ENCODE data around the gene RAPGEF2.
"Not testable (repeated sequence)": the region's sequence is repeated elsewhere in the genome, so short reads cannot be mapped to it uniquely, and the experiment has no call there.

The RAPGEF2 gene

DNA sequence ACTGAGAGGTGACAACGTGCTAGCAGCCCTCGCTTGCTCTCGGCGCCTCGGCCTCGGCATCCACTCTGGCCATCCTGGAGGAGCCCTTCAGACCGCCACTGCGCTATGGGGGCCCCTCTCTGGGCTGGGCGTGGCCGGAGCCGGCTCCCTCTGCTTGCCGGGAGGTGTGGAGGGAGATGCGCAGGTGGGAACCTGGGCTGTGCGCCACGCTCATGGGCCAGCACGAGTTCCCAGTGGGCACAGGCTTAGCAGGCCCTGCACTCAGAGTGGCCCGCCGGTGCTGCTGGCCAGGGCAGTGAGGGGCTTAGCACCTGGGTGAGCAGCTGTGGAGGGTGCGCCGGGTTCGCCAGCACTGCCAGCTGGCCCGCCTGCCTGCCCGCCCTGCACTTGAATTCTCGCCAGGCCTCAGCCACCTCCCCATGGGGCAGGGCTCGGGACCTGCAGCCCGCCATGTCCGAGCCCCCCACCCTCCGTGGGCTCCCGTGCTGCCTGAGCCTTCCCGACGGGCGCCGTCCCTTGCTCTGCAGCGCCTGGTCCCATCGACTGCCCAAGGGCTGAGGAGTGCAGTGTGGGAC lies 148.0 kb downstream of the RAPGEF2 start (continued):
- TF ChIP-seq TCF7L2 (IDR thresholded peaks at IDR 0.05; ENCODE audit: borderline replicate concordance, low read depth, low read length) (no peak), ZNF16 (tag by site-specific recombination; IDR thresholded peaks at IDR 0.05; ENCODE audit: low read depth) (no peak)
- TF ChIP-seq, protein P1, sequence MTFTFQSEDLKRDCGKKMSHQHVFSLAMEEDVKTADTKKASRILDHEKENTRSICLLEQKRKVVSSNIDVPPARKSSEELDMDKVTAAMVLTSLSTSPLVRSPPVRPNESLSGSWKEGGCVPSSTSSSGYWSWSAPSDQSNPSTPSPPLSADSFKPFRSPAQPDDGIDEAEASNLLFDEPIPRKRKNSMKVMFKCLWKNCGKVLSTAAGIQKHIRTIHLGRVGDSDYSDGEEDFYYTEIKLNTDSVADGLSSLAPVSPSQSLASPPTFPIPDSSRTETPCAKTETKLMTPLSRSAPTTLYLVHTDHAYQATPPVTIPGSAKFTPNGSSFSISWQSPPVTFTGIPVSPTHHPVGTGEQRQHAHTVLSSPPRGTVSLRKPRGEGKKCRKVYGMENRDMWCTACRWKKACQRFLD (tag by site-specific recombination; IDR thresholded peaks at IDR 0.05) = no peak
- TF ChIP-seq, protein P2, sequence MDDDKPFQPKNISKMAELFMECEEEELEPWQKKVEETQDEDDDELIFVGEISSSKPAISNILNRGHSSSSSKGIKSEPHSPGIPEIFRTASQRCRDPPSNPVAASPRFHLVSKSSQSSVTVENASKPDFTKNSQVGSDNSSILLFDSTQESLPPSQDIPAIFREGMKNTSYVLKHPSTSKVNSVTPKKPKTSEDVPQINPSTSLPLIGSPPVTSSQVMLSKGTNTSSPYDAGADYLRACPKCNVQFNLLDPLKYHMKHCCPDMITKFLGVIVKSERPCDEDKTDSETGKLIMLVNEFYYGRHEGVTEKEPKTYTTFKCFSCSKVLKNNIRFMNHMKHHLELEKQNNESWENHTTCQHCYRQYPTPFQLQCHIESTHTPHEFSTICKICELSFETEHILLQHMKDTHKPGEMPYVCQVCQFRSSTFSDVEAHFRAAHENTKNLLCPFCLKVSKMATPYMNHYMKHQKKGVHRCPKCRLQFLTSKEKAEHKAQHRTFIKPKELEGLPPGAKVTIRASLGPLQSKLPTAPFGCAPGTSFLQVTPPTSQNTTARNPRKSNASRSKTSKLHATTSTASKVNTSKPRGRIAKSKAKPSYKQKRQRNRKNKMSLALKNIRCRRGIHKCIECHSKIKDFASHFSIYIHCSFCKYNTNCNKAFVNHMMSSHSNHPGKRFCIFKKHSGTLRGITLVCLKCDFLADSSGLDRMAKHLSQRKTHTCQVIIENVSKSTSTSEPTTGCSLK (tag by site-specific recombination; IDR thresholded peaks at IDR 0.05) = no peak
- TF ChIP-seq, protein P3, sequence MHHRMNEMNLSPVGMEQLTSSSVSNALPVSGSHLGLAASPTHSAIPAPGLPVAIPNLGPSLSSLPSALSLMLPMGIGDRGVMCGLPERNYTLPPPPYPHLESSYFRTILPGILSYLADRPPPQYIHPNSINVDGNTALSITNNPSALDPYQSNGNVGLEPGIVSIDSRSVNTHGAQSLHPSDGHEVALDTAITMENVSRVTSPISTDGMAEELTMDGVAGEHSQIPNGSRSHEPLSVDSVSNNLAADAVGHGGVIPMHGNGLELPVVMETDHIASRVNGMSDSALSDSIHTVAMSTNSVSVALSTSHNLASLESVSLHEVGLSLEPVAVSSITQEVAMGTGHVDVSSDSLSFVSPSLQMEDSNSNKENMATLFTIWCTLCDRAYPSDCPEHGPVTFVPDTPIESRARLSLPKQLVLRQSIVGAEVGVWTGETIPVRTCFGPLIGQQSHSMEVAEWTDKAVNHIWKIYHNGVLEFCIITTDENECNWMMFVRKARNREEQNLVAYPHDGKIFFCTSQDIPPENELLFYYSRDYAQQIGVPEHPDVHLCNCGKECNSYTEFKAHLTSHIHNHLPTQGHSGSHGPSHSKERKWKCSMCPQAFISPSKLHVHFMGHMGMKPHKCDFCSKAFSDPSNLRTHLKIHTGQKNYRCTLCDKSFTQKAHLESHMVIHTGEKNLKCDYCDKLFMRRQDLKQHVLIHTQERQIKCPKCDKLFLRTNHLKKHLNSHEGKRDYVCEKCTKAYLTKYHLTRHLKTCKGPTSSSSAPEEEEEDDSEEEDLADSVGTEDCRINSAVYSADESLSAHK (tag by site-specific recombination; IDR thresholded peaks at IDR 0.05) = no peak

DNA sequence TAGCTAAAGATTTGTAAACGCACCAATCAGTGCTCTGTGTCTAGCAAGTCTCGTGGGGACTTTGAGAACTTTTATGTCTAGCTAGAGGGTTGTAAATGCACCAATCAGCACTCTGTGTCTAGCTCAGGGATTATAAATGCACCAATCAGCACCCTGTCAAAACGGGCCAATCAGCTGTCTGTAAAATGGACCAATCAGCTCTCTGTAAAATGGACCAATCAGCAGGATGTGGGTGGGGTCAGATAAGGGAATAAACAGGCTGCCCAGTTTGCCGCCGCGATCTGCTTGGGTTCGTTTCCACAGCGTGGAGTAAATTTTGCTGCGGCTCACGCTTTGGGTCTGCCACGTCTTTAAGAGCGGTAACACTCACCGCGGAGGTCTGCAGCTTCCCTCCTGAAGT lies 148.7 kb downstream of the RAPGEF2 start:
- H3K4me3 ChIP-seq (ENCODE audit: low read depth, low read length); H3K4me1 ChIP-seq (ENCODE audit: control insufficient read depth, insufficient read depth, low read length); POLR2A ChIA-PET; H3K9me3 ChIP-seq (ENCODE audit: control insufficient read depth, insufficient read depth, low read depth, low read length); H3K27ac ChIP-seq (ENCODE audit: extremely low read depth, low read depth, low read length): not testable (repeated sequence)
- H3K36me3 ChIP-seq (ENCODE audit: control insufficient read depth in 2 of 2, insufficient read depth in 1 of 2, low read length in 2 of 2) = peaks cover 0 to 19% of the 10 kb centered on the region in 2 experiments; a peak in 1 of 3 replicates
- CTCF ChIA-PET = interaction anchor here (0.6 to 0.7 kb wide), 2 partner anchors 41 to 395 kb away, joined by 3 read pairs; no protein-coding TSS in a partner anchor

DNA sequence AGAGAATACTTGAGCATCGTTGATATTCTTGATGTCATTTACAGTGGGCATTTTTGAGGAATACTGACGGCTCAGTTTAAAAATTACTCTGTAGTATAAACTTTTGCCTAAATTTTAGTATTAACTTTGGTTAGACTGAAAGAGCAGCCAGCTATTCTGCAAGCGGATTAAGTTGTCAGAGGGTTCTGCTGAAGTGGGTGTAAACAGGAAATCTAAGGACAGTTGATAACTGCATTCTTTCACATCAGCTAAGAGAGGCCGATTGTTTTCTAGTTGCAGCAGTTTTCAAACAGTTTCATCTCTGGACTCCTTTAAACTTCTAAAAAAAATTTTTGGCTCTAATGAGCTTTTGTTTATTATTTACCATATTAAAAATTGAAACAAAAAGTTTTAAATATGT lies 149.6 kb downstream of the RAPGEF2 start:
- Histone ChIP-seq H3K9me3 (ENCODE audit: control insufficient read depth, insufficient read depth, low read depth, low read length) (no peaks in the 10 kb centered on the region), H3K27ac (ENCODE audit: extremely low read depth, low read depth, low read length) (no peak overlapping the region), H3K36me3 (ENCODE audit: control insufficient read depth in 2 of 2, insufficient read depth in 1 of 2, low read length in 2 of 2) (peaks cover 0 to 19% of the 10 kb centered on the region in 2 experiments; a peak in 1 of 3 replicates), H3K4me1 (ENCODE audit: control insufficient read depth, insufficient read depth, low read length) (0 out of 2 replicates have a peak, but pooled peaks cover 3% of the 10 kb centered on the region), H3K4me3 (ENCODE audit: low read depth, low read length) (no peak overlapping the region)
- no peak for TF ChIP-seq ZNF626 (tag by site-specific recombination; IDR thresholded peaks at IDR 0.05)
- TF ChIP-seq, protein P4, sequence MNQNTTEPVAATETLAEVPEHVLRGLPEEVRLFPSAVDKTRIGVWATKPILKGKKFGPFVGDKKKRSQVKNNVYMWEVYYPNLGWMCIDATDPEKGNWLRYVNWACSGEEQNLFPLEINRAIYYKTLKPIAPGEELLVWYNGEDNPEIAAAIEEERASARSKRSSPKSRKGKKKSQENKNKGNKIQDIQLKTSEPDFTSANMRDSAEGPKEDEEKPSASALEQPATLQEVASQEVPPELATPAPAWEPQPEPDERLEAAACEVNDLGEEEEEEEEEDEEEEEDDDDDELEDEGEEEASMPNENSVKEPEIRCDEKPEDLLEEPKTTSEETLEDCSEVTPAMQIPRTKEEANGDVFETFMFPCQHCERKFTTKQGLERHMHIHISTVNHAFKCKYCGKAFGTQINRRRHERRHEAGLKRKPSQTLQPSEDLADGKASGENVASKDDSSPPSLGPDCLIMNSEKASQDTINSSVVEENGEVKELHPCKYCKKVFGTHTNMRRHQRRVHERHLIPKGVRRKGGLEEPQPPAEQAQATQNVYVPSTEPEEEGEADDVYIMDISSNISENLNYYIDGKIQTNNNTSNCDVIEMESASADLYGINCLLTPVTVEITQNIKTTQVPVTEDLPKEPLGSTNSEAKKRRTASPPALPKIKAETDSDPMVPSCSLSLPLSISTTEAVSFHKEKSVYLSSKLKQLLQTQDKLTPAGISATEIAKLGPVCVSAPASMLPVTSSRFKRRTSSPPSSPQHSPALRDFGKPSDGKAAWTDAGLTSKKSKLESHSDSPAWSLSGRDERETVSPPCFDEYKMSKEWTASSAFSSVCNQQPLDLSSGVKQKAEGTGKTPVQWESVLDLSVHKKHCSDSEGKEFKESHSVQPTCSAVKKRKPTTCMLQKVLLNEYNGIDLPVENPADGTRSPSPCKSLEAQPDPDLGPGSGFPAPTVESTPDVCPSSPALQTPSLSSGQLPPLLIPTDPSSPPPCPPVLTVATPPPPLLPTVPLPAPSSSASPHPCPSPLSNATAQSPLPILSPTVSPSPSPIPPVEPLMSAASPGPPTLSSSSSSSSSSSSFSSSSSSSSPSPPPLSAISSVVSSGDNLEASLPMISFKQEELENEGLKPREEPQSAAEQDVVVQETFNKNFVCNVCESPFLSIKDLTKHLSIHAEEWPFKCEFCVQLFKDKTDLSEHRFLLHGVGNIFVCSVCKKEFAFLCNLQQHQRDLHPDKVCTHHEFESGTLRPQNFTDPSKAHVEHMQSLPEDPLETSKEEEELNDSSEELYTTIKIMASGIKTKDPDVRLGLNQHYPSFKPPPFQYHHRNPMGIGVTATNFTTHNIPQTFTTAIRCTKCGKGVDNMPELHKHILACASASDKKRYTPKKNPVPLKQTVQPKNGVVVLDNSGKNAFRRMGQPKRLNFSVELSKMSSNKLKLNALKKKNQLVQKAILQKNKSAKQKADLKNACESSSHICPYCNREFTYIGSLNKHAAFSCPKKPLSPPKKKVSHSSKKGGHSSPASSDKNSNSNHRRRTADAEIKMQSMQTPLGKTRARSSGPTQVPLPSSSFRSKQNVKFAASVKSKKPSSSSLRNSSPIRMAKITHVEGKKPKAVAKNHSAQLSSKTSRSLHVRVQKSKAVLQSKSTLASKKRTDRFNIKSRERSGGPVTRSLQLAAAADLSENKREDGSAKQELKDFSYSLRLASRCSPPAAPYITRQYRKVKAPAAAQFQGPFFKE (tag by site-specific recombination; IDR thresholded peaks at IDR 0.05; ENCODE audit: borderline replicate concordance) = no peak
- TF ChIP-seq, protein P5, sequence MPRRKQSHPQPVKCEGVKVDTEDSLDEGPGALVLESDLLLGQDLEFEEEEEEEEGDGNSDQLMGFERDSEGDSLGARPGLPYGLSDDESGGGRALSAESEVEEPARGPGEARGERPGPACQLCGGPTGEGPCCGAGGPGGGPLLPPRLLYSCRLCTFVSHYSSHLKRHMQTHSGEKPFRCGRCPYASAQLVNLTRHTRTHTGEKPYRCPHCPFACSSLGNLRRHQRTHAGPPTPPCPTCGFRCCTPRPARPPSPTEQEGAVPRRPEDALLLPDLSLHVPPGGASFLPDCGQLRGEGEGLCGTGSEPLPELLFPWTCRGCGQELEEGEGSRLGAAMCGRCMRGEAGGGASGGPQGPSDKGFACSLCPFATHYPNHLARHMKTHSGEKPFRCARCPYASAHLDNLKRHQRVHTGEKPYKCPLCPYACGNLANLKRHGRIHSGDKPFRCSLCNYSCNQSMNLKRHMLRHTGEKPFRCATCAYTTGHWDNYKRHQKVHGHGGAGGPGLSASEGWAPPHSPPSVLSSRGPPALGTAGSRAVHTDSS (tag by site-specific recombination; IDR thresholded peaks at IDR 0.05) = no peak
- TF ChIP-seq, protein P6, sequence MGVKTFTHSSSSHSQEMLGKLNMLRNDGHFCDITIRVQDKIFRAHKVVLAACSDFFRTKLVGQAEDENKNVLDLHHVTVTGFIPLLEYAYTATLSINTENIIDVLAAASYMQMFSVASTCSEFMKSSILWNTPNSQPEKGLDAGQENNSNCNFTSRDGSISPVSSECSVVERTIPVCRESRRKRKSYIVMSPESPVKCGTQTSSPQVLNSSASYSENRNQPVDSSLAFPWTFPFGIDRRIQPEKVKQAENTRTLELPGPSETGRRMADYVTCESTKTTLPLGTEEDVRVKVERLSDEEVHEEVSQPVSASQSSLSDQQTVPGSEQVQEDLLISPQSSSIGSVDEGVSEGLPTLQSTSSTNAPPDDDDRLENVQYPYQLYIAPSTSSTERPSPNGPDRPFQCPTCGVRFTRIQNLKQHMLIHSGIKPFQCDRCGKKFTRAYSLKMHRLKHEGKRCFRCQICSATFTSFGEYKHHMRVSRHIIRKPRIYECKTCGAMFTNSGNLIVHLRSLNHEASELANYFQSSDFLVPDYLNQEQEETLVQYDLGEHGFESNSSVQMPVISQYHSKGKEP (tag by site-specific recombination; IDR thresholded peaks at IDR 0.05) = no peak
- TF ChIP-seq KLF7 (tag by site-specific recombination; IDR thresholded peaks at IDR 0.05; ENCODE audit: borderline replicate concordance) = no peak
- TF ChIP-seq ZBTB7A (tag by site-specific recombination; IDR thresholded peaks at IDR 0.05; ENCODE audit: low read depth) = no peak
- no peak for TF ChIP-seq ZNF292 (tag by site-specific recombination; IDR thresholded peaks at IDR 0.05; ENCODE audit: borderline replicate concordance, low read depth)
- no peak for TF ChIP-seq ZNF132 (tag by site-specific recombination; IDR thresholded peaks at IDR 0.05; ENCODE audit: borderline replicate concordance)
- TF ChIP-seq ZBTB48 (tag by site-specific recombination; IDR thresholded peaks at IDR 0.05) = no peak
- no peak for TF ChIP-seq ZNF112 (tag by site-specific recombination; IDR thresholded peaks at IDR 0.05)
- TF ChIP-seq ZSCAN16 (tag by site-specific recombination; IDR thresholded peaks at IDR 0.05) = no peak
- TF ChIP-seq ZNF391 (tag by site-specific recombination; IDR thresholded peaks at IDR 0.05; ENCODE audit: borderline replicate concordance, low read depth) = no peak
- POLR2A ChIA-PET = no interaction called here
- CTCF ChIA-PET = no interaction called here

Data from HEK293 (cell line).